ENCODE data around the gene CDYL.
"Not testable (repeated sequence)": the region's sequence is repeated elsewhere in the genome, so short reads cannot be mapped to it uniquely, and the experiment has no call there.

CDYL gene

GRCh38 chr6:5003604-5004372 is 227.6 kb downstream of the CDYL start, which contains the start of gene RPP40:
Gene RPP40 (minus strand): TSS chr6:5004037. CDS start chr6:5004002, 35 bp downstream.
- DNase-seq (ENCODE audit: low read depth in 2 of 2): peak; percentile 97

DNA sequence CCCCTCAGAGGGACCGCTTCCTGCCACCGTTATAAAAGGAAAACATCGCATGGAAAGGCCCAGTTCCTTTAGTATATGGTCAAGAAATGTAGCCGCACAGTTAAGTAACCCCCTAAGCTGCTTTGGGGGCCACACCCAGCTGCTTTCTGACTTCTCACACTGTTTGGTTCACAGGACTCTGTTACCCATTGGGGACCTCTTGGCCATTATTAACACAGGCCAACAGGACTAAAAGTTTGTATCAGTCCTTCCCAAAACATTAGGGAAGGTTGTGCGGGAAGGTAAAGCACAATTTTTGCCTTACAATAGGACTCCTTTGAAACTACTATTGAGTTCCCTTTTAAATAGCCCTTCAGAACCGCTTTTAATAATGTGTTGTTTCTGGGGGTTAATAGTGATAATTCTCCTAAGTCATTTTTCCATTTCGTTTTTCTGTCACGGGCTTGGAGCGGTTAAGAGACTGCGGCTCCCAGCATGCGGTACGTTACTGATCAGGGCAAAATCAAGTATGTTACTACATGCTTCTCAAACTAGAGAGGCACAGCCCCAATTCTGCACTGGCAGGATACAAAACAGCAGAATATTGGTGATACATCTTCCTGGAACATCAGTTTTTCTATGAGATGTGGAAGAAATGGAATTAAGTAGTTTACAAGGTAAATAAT is 228.3 kb downstream of the CDYL start:
- no peak for DNase-seq (ENCODE audit: low read depth in 2 of 2)

- not testable (repeated sequence) for DNase-seq (ENCODE audit: low read depth in 2 of 2)
Observed at GRCh38 chr6:5005038-5005433, 228.8 kb downstream of the CDYL start.

Measured in stimulated activated CD8-positive, alpha-beta memory T cell treated with anti-CD3 and anti-CD28 coated beads, Interleukin-15, amount 100 ng/mL, for 48 hours (primary cell).